GDM1 (cell line): ENCODE data around the gene NDUFA11.

Experiments used
- DNase-seq: peaks from one replicate; lab custom pipeline; 2025; lab: John Stamatoyannopoulos, UW

The NDUFA11 gene

GRCh38 chr19:5903624-5904351, at the start of gene NDUFA11:
TSS of gene NDUFA11 (minus strand) at chr19:5903790. CDS start at chr19:5903708, 82 bp downstream.
- DNase-seq: peak; percentile 96

- DNase-seq: no peak
Observed at GRCh38 chr19:5953030-5953589, 49.5 kb upstream of the NDUFA11 start.

- no peak for DNase-seq
Observed at GRCh38 chr19:5952193-5953029, 48.8 kb upstream of the NDUFA11 start.

GRCh38 chr19:5951338-5951861, 47.8 kb upstream of the NDUFA11 start:
- DNase-seq: no peak

- DNase-seq: no peak
Observed at GRCh38 chr19:5950741-5951140, 47.2 kb upstream of the NDUFA11 start.

- no peak for DNase-seq
Observed at GRCh38 chr19:5949792-5950305, 46.3 kb upstream of the NDUFA11 start.

GRCh38 chr19:5948752-5949564, 45.4 kb upstream of the NDUFA11 start:
- DNase-seq: no peak

- DNase-seq: no peak
Observed at GRCh38 chr19:5947435-5947834, 43.8 kb upstream of the NDUFA11 start.

GRCh38 chr19:5943623-5944022, 40.0 kb upstream of the NDUFA11 start:
- no peak for DNase-seq

GRCh38 chr19:5943045-5943444, 39.5 kb upstream of the NDUFA11 start:
- no peak for DNase-seq

GRCh38 chr19:5941673-5942072, 38.1 kb upstream of the NDUFA11 start:
- no peak for DNase-seq

- no peak for DNase-seq
Observed at GRCh38 chr19:5940260-5941208, 36.9 kb upstream of the NDUFA11 start.

- DNase-seq: no peak
Observed at GRCh38 chr19:5937550-5937949, 34.0 kb upstream of the NDUFA11 start.

- no peak for DNase-seq
Observed at GRCh38 chr19:5936292-5936592, 32.7 kb upstream of the NDUFA11 start.

- DNase-seq: no peak
Observed at GRCh38 chr19:5935473-5936291, 32.1 kb upstream of the NDUFA11 start.

- no peak for DNase-seq
Observed at GRCh38 chr19:5934774-5935472, 31.3 kb upstream of the NDUFA11 start.

- no peak for DNase-seq
Observed at GRCh38 chr19:5934069-5934401, 30.4 kb upstream of the NDUFA11 start.

GRCh38 chr19:5933391-5934068, 29.9 kb upstream of the NDUFA11 start:
- no peak for DNase-seq
